B cell (primary cell): ENCODE measurements around the gene SLC8A3. TPM values are rescaled to one million over a fixed set of nuclear protein-coding genes. Genes with fewer than 3 reads are reported as not detected.

ENCODE experiments used
- ATAC-seq: fragments of 200-7000 bp; cut with Tn5 transposase; one replicate; pipeline ENCODE4 v1.10.0; 2021; ENCODE audit warnings: low read depth, mild to moderate bottlenecking, moderate number of reproducible peaks, moderate library complexity
- CTCF ChIA-PET: fragments of 350-600 bp; sonication (Branson Sonifier 250); formaldehyde crosslinking; loops from one replicate; lab custom pipeline; 2021; ENCODE audit warnings: antibody characterized with exemption, inconsistent platforms; lab: Charles Lee
- POLR2A ChIA-PET: fragments of 350-600 bp; sonication (Branson Sonifier 250); formaldehyde crosslinking; loops from one replicate; lab custom pipeline; 2021; ENCODE audit warnings: antibody characterized with exemption; lab: Charles Lee
- DNase-seq: peaks from one replicate; pipeline ENCODE4 v3.0.0; 2013
- H2AFZ ChIP-seq: 2 replicates; pipeline ENCODE4 v1.6.1; 2012; ENCODE audit warnings: mild to moderate bottlenecking, low read depth, low read length; ENCODE audit not compliant: insufficient read depth, poor library complexity, severe bottlenecking
- H3K27ac ChIP-seq, 2 donors: 1 replicate in 1 of 2; 2 replicates in 1 of 2; pipeline ENCODE4 v1.5.1; 2012 to 2013; ENCODE audit warnings: low read length in 2 of 2, mild to moderate bottlenecking in 2 of 2, moderate library complexity in 1 of 2
- H3K27me3 ChIP-seq, 4 experiments: fragments of 200-600 bp in 1 of 4; sonication (generic) in 1 of 4; replicated peaks in 1 of 4; 1 replicate in 2 of 4; 2 replicates in 2 of 4; pipeline versions ENCODE4 v1.6.1 to v1.7.0; 2013 to 2016; ENCODE audit warnings: low read length in 3 of 4, mild to moderate bottlenecking in 2 of 4, mixed read lengths in 1 of 4, moderate library complexity in 1 of 4; ENCODE audit not compliant: insufficient read depth in 4 of 4, control insufficient read depth in 3 of 4; ENCODE audit errors: control extremely low read depth in 1 of 4
- H3K36me3 ChIP-seq, 2 experiments: replicated peaks in 1 of 2; 1 replicate in 1 of 2; 2 replicates in 1 of 2; pipeline versions ENCODE4 v1.6.1 to v1.7.1; 2013; ENCODE audit warnings: low read length in 1 of 2; ENCODE audit not compliant: insufficient read depth in 2 of 2, control insufficient read depth in 1 of 2; ENCODE audit errors: control extremely low read depth in 1 of 2, extremely low read depth in 1 of 2
- H3K4me1 ChIP-seq, 2 donors: fragments of 200-600 bp in 1 of 2; sonication (generic) in 1 of 2; 1 replicate in 1 of 2; 2 replicates in 1 of 2; pipeline versions ENCODE4 v1.5.1 to v1.6.1; 2013 to 2017; ENCODE audit warnings: low read length in 2 of 2; ENCODE audit not compliant: control insufficient read depth in 2 of 2, insufficient read depth in 2 of 2
- H3K4me2 ChIP-seq: replicated peaks from 2 replicates; pipeline ENCODE3; 2012; ENCODE audit warnings: mild to moderate bottlenecking, low read depth, low read length; ENCODE audit not compliant: poor library complexity, severe bottlenecking
- H3K4me3 ChIP-seq, 5 experiments: fragments of 200-600 bp in 1 of 5; sonication (generic) in 1 of 5; 1 replicate in 3 of 5; 2 replicates in 2 of 5; pipeline versions ENCODE4 v1.5.1 to v1.7.0; 2011 to 2016; ENCODE audit warnings: low read length in 4 of 5, mild to moderate bottlenecking in 4 of 5, low read depth in 2 of 5, control low read depth in 1 of 5, moderate library complexity in 1 of 5; ENCODE audit not compliant: insufficient read depth in 1 of 5; ENCODE audit errors: control extremely low read depth in 1 of 5, extremely low read depth in 1 of 5
- H3K79me2 ChIP-seq: fragments of 200-600 bp; sonication (generic); one replicate; pipeline ENCODE4 v1.6.0; 2016; ENCODE audit warnings: low read length; ENCODE audit not compliant: control insufficient read depth, insufficient read depth
- H3K9ac ChIP-seq: fragments of 200-600 bp; sonication (generic); 2 replicates; pipeline ENCODE4 v1.6.1; 2017; ENCODE audit warnings: mild to moderate bottlenecking, low read length, moderate library complexity
- H3K9me3 ChIP-seq, 3 donors: one replicate each; pipeline versions ENCODE4 v1.6.1 to v1.7.1; 2013; ENCODE audit warnings: low read length in 2 of 3; ENCODE audit not compliant: control insufficient read depth in 2 of 3, insufficient read depth in 1 of 3; ENCODE audit errors: control extremely low read depth in 1 of 3
- H4K20me1 ChIP-seq: 2 replicates; pipeline ENCODE4 v1.6.0; 2012; ENCODE audit warnings: mild to moderate bottlenecking, low read length; ENCODE audit not compliant: insufficient read depth, control insufficient read depth, poor library complexity, severe bottlenecking
- H3K27ac Mint-ChIP-seq: one replicate; pipeline ENCODE4 v1.8.0; 2021; ENCODE audit warnings: mixed read lengths
- H3K27me3 Mint-ChIP-seq: one replicate; pipeline ENCODE4 v1.8.0; 2021; ENCODE audit warnings: mixed read lengths
- H3K4me1 Mint-ChIP-seq: one replicate; pipeline ENCODE4 v1.8.0; 2021; ENCODE audit warnings: mixed read lengths
- H3K4me3 Mint-ChIP-seq: one replicate; pipeline ENCODE4 v1.8.0; 2021; ENCODE audit warnings: mixed read lengths
- H3K9me3 Mint-ChIP-seq: one replicate; pipeline ENCODE4 v1.8.0; 2022; ENCODE audit warnings: mixed read lengths; ENCODE audit not compliant: insufficient read depth
- EZH2 ChIP-seq: IDR thresholded peaks from 2 replicates; pipeline ENCODE4 v1.6.1; 2012; ENCODE audit warnings: borderline replicate concordance, low read depth, mild to moderate bottlenecking, moderate library complexity, low read length; ENCODE audit not compliant: insufficient read depth, poor library complexity, severe bottlenecking
- WGBS: methylation state at CpG from one replicate; pipeline ENCODE4 v1.1.5; 2013; ENCODE audit warnings: missing lambda C conversion rate; ENCODE audit not compliant: insufficient coverage; 5-methylcytosine and 5-hydroxymethylcytosine counted together
- intact Hi-C: fragments of 100-400 bp; cut with micrococcal nuclease; formaldehyde crosslinking; loops from one replicate; pipeline ENCODE4 v1.10.0; 2022
- polyA plus RNA-seq: library from polyadenylated mRNA; depleted of rRNA; stranded (reverse); fragments of >200 nt; gene quantifications from 2 replicates; pipeline ENCODE4 v1.2.3, GENCODE V29; 2012
- total RNA-seq, 2 donors: library from RNA; stranded (reverse); fragments of 120-200 nt in 1 of 2; gene quantifications; 1 replicate in 1 of 2; 2 replicates in 1 of 2; pipeline versions ENCODE4 v1.2.3 to v1.2.4, GENCODE V29; 2013 to 2022
- TF ChIP-seq, protein P1 (sequence below): fragments of 200-600 bp; IDR thresholded peaks from one replicate; pipeline ENCODE4 v1.8.0; 2022; ENCODE audit warnings: antibody characterized with exemption, mild to moderate bottlenecking

Gene SLC8A3
- total and polyA plus RNA-seq, 2 donors (not counting 1 experiment from before 2014, with no cell fraction given) = 0.07 to 0.09 TPM

GRCh38 chr14:70139384-70139783 lies 49.4 kb downstream of the SLC8A3 start:
- no peak overlapping the region for H3K27ac ChIP-seq
- H3K4me1 Mint-ChIP-seq = peaks cover 5% of the 10 kb centered on the region
- H3K4me1 ChIP-seq = no peaks in the 10 kb centered on the region
- no peaks in the 10 kb centered on the region for H3K9me3 Mint-ChIP-seq
- intact Hi-C loops = no loop called here
- CTCF ChIA-PET = no interaction called here
- POLR2A ChIA-PET = no interaction called here
- DNase-seq (no peak), ATAC-seq (no peak)
- H3K36me3 ChIP-seq = no peaks in the 10 kb centered on the region
- H3K27me3 ChIP-seq = peaks cover 0 to 2% (median 0%) of the 10 kb centered on the region in 4 experiments
- peaks cover 9% of the 10 kb centered on the region for H3K27me3 Mint-ChIP-seq
- no peak overlapping the region for H3K4me3 ChIP-seq
- no peaks in the 10 kb centered on the region for H3K79me2 ChIP-seq
- 75% methylated on average over 4 of the region's 5 CpGs for WGBS
- H4K20me1 ChIP-seq = no peaks in the 10 kb centered on the region
- no peak overlapping the region for H3K4me2 ChIP-seq
- no peak for TF ChIP-seq EZH2
- TF ChIP-seq, protein P1, sequence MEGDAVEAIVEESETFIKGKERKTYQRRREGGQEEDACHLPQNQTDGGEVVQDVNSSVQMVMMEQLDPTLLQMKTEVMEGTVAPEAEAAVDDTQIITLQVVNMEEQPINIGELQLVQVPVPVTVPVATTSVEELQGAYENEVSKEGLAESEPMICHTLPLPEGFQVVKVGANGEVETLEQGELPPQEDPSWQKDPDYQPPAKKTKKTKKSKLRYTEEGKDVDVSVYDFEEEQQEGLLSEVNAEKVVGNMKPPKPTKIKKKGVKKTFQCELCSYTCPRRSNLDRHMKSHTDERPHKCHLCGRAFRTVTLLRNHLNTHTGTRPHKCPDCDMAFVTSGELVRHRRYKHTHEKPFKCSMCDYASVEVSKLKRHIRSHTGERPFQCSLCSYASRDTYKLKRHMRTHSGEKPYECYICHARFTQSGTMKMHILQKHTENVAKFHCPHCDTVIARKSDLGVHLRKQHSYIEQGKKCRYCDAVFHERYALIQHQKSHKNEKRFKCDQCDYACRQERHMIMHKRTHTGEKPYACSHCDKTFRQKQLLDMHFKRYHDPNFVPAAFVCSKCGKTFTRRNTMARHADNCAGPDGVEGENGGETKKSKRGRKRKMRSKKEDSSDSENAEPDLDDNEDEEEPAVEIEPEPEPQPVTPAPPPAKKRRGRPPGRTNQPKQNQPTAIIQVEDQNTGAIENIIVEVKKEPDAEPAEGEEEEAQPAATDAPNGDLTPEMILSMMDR = no peak
- peaks cover 0 to 2% (median 0%) of the 10 kb centered on the region in 3 donors for H3K9me3 ChIP-seq
- H3K27ac Mint-ChIP-seq = no peak overlapping the region
- no peak overlapping the region for H3K4me3 Mint-ChIP-seq
- no peak overlapping the region for H2AFZ ChIP-seq
- no peak overlapping the region for H3K9ac ChIP-seq

GRCh38 chr14:70137788-70138187 lies 51.0 kb downstream of the SLC8A3 start:
- 91% methylated on average over 2 of the region's 3 CpGs for WGBS
- TF ChIP-seq, protein P1 = no peak
- TF ChIP-seq EZH2 = no peak
- H3K9ac ChIP-seq = no peak overlapping the region
- no peak overlapping the region for H3K4me3 Mint-ChIP-seq
- DNase-seq (no peak), ATAC-seq (no peak)
- H3K4me3 ChIP-seq = no peak overlapping the region
- no peak overlapping the region for H2AFZ ChIP-seq
- H3K9me3 ChIP-seq = peaks cover 0 to 2% (median 0%) of the 10 kb centered on the region in 3 donors
- H3K27ac ChIP-seq = no peak overlapping the region
- no peaks in the 10 kb centered on the region for H3K9me3 Mint-ChIP-seq
- H3K27ac Mint-ChIP-seq = no peak overlapping the region
- H3K27me3 Mint-ChIP-seq = peaks cover 11% of the 10 kb centered on the region
- POLR2A ChIA-PET = no interaction called here
- H3K4me1 ChIP-seq = no peaks in the 10 kb centered on the region
- intact Hi-C loops = no loop called here
- H4K20me1 ChIP-seq = no peaks in the 10 kb centered on the region
- CTCF ChIA-PET = no interaction called here
- no peaks in the 10 kb centered on the region for H3K79me2 ChIP-seq
- peaks cover 0 to 2% (median 0%) of the 10 kb centered on the region in 4 experiments for H3K27me3 ChIP-seq
- H3K36me3 ChIP-seq = no peaks in the 10 kb centered on the region
- peaks cover 5% of the 10 kb centered on the region for H3K4me1 Mint-ChIP-seq
- H3K4me2 ChIP-seq = no peak overlapping the region
